ENCODE results near the gene SPCS2.

GRCh38 chr11:75013051-75013450, 64.0 kb downstream of the SPCS2 start:
- no peak for TF ChIP-seq BCL11A (IDR thresholded peaks at IDR 0.05; ENCODE audit: low read depth in 2 of 2, low read length in 2 of 2)
- no peak for TF ChIP-seq RXRA (IDR thresholded peaks at IDR 0.05; ENCODE audit: insufficient read depth, low read depth, low read length)
- TF ChIP-seq USF2 (IDR thresholded peaks at IDR 0.05; ENCODE audit: low read length): no peak
- TF ChIP-seq CTCF (IDR thresholded peaks at IDR 0.05; ENCODE audit: control extremely low read depth in 1 of 3, insufficient read depth in 1 of 3, low read depth in 1 of 3, low read length in 3 of 3): no peak
- no peak for TF ChIP-seq TEAD4 (IDR thresholded peaks at IDR 0.05; ENCODE audit: low read depth, low read length)
- no peak for TF ChIP-seq ZNF274 (IDR thresholded peaks at IDR 0.05; ENCODE audit: borderline replicate concordance, extremely low read depth, low read length)
- TF ChIP-seq EZH2 (IDR thresholded peaks at IDR 0.05; ENCODE audit: low read depth, low read length, severe bottlenecking): no peak
- no peak for TF ChIP-seq RAD21 (IDR thresholded peaks at IDR 0.05 in 1 of 2, conservative IDR thresholded peaks at IDR 0.05 in 1 of 2; ENCODE audit: low read depth in 2 of 2, low read length in 2 of 2)
- no peak for TF ChIP-seq EP300 (IDR thresholded peaks at IDR 0.05; ENCODE audit: borderline replicate concordance in 1 of 2, low read depth in 2 of 2, low read length in 2 of 2)
- TF ChIP-seq MAFK (IDR thresholded peaks at IDR 0.05; ENCODE audit: low read depth, low read length): 0 out of 2 replicates have a peak, but pooled peaks have one; percentile 4

All from H1 (cell line).